HepG2 (cell line): Measurements from ENCODE around the gene WSB2. TPM values are rescaled to one million over a fixed set of nuclear protein-coding genes. Genes with fewer than 3 reads are reported as not detected.

ENCODE experiments used
- DNMT1 ChIP-seq: sonication (generic); formaldehyde crosslinking; IDR thresholded peaks from 2 replicates; pipeline ENCODE4 v1.5.1; 2020; ENCODE audit warnings: mild to moderate bottlenecking, missing genetic modification reagents
- HMG20A ChIP-seq: IDR thresholded peaks from 2 replicates; pipeline ENCODE4 v1.6.1; 2016; ENCODE audit warnings: borderline replicate concordance
- KAT2B ChIP-seq: fragments of 150-350 bp; IDR thresholded peaks from 2 replicates; pipeline ENCODE4 v1.6.1; 2014; ENCODE audit warnings: low read depth, low read length, borderline replicate concordance
- MAFK ChIP-seq, 2 experiments: IDR thresholded peaks in 1 of 2; conservative IDR thresholded peaks in 1 of 2; 2 replicates each; pipeline ENCODE4 v1.6.1; 2011; ENCODE audit warnings: improper control_type of control experiment in 2 of 2, low read length in 2 of 2
- MEF2D ChIP-seq: sonication (generic); formaldehyde crosslinking; IDR thresholded peaks from 2 replicates; pipeline ENCODE4 v1.5.1; 2020; ENCODE audit warnings: mild to moderate bottlenecking, missing genetic modification reagents
- MXI1 ChIP-seq: IDR thresholded peaks from 3 replicates; pipeline ENCODE4 v1.6.1; 2012; ENCODE audit warnings: low read depth, low read length, inconsistent platforms, borderline replicate concordance
- PPARG ChIP-seq: conservative IDR thresholded peaks from 2 replicates; pipeline ENCODE4 v1.6.1; 2016; ENCODE audit warnings: missing biosample characterization, missing genetic modification reagents
- RARA ChIP-seq: IDR thresholded peaks from 2 replicates; pipeline ENCODE4 v1.6.1; 2016; ENCODE audit warnings: missing genetic modification reagents, missing compliant biosample characterization
- RORA ChIP-seq: sonication (generic); formaldehyde crosslinking; IDR thresholded peaks from 2 replicates; pipeline ENCODE4 v1.5.0; 2020; ENCODE audit warnings: mild to moderate bottlenecking, missing genetic modification reagents, moderate library complexity
- RXRB ChIP-seq: IDR thresholded peaks from 2 replicates; pipeline ENCODE4 v1.6.1; 2016; ENCODE audit warnings: borderline replicate concordance, missing genetic modification reagents, missing compliant biosample characterization
- SALL2 ChIP-seq: sonication (generic); formaldehyde crosslinking; IDR thresholded peaks from 2 replicates; pipeline ENCODE4 v1.8.1; 2023; ENCODE audit warnings: mild to moderate bottlenecking, missing genetic modification reagents, inconsistent platforms
- SIX4 ChIP-seq: sonication (generic); formaldehyde crosslinking; IDR thresholded peaks from 2 replicates; pipeline ENCODE4 v1.4.0; 2020; ENCODE audit warnings: missing genetic modification reagents
- SP1 ChIP-seq, 2 experiments: fragments of 450-650 bp in 1 of 2; sonication (generic) in 1 of 2; formaldehyde crosslinking in 1 of 2; IDR thresholded peaks; 2 replicates each; pipeline versions ENCODE4 v1.4.0 to v1.6.1; 2016 to 2020; ENCODE audit warnings: missing genetic modification reagents in 1 of 2
- XBP1 ChIP-seq: sonication (generic); formaldehyde crosslinking; IDR thresholded peaks from 2 replicates; pipeline ENCODE4 v1.5.0; 2020; ENCODE audit warnings: missing genetic modification reagents
- XRCC5 ChIP-seq: fragments of 200-400 bp; formaldehyde crosslinking; optimal IDR thresholded peaks from 2 replicates; pipeline ENCODE3; 2017; ENCODE audit warnings: mild to moderate bottlenecking, low read length
- YY1 ChIP-seq: IDR thresholded peaks from 2 replicates; pipeline ENCODE4 v1.6.1; 2011; ENCODE audit warnings: low read length, low read depth, moderate library complexity, mild to moderate bottlenecking; ENCODE audit not compliant: insufficient read depth, insufficient replicate concordance
- ZNF124 ChIP-seq: sonication (generic); formaldehyde crosslinking; IDR thresholded peaks from 2 replicates; pipeline ENCODE4 v1.4.0; 2020; ENCODE audit warnings: missing genetic modification reagents
- ZNF160 ChIP-seq: sonication (generic); formaldehyde crosslinking; IDR thresholded peaks from 2 replicates; pipeline ENCODE4 v1.8.0; 2022; ENCODE audit warnings: mild to moderate bottlenecking, inconsistent platforms, missing genetic modification reagents
- ZNF20 ChIP-seq: sonication (generic); formaldehyde crosslinking; IDR thresholded peaks from 2 replicates; pipeline ENCODE4 v1.4.0; 2020; ENCODE audit warnings: mild to moderate bottlenecking, moderate library complexity, missing genetic modification reagents
- ZNF557 ChIP-seq: sonication (generic); formaldehyde crosslinking; IDR thresholded peaks from 2 replicates; pipeline ENCODE4 v1.4.0; 2020; ENCODE audit warnings: missing genetic modification reagents
- ZNF563 ChIP-seq: sonication (generic); formaldehyde crosslinking; IDR thresholded peaks from 2 replicates; pipeline ENCODE4 v1.8.0; 2022; ENCODE audit warnings: mild to moderate bottlenecking, moderate library complexity, missing genetic modification reagents
- polyA plus RNA-seq, 8 experiments: library from polyadenylated mRNA; depleted of rRNA in 3 of 8; stranded (reverse) in 7 of 8; unstranded in 1 of 8; fragments of >200 nt; fragmentation: Illumina TruSeq in 4 of 8; extraction: Trizol in 4 of 8; gene quantifications; 2 replicates each; pipeline versions ENCODE4 v1.2.1 to v1.2.3, GENCODE V29; 2011 to 2016; ENCODE audit warnings: low read depth in 4 of 8, missing spikeins in 1 of 8, mixed read lengths in 1 of 8; ENCODE audit not compliant: insufficient read depth in 1 of 8
- total RNA-seq, 5 experiments: library from RNA; depleted of rRNA; stranded (reverse); fragments of >200 nt; fragmentation: Illumina TruSeq; extraction: Trizol; gene quantifications; 2 replicates each; pipeline ENCODE4 v1.2.3, GENCODE V29; 2016; ENCODE audit warnings: low read depth in 1 of 5
- TF ChIP-seq, protein P1 (sequence below): sonication (generic); formaldehyde crosslinking; IDR thresholded peaks from 2 replicates; pipeline ENCODE4 v1.5.1; 2020; ENCODE audit warnings: mild to moderate bottlenecking, missing genetic modification reagents, moderate library complexity
- TF ChIP-seq, protein P2 (sequence below): sonication (generic); formaldehyde crosslinking; IDR thresholded peaks from 2 replicates; pipeline ENCODE4 v1.5.1; 2020; ENCODE audit warnings: missing genetic modification reagents, mild to moderate bottlenecking, borderline replicate concordance

WSB2 gene
- total and polyA plus RNA-seq, 2 of the 13 experiments (the other 11 are each of a cell fraction or from before 2014, with no cell fraction given): 31.0 to 82.8 TPM

DNA sequence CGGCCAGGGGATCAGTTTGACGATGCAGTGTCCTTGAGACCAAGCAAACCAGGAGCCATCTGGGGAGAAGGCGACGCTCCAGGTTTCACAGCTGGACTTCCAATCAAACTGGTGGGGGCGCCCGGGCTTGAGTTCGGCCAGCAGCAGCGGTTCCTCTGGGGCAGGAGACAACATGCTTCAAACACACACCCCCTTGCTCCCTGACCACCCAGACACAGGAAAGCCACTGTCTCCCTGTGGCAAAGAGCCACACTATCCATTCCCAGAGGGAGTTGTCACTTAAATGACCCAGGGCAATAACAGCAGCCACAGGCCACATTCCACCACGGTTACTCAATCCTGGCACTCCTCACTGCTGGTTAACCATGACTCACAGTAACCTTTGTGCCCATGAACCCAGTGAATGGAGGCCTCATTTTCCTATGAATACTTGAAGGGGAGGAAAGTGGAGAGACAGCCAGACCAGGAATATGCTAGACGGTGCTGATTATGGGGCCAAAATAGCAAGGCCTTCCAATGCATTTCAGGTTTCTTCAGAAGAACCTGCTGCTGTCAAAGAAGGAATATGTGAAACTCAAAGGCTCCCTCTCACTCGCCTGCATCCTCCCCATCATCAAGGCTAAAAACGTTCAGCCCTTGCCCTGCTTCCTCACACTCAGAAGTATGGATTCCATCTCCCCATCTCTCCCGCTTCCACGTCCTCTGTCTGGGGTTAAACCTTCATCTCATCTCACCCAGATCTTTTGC lies 8.5 kb downstream of the WSB2 start (continued):
- TF ChIP-seq MEF2D (CRISPR knock-in tag) (peak; percentile 87), PPARG (CRISPR knock-in tag) (peak; percentile 96), YY1 (peak; percentile 51), ZNF160 (CRISPR knock-in tag) (no peak; the same call in 1 of the 2 replicates), DNMT1 (CRISPR knock-in tag) (0 out of 2 replicates have a peak, but pooled peaks have one; percentile 44), MXI1 (peak; percentile 93; the same call in 2 of the 3 replicates), HMG20A (peak; percentile 95), ZNF563 (peak; percentile 54; the same call in 1 of the 2 replicates), RXRB (peak; percentile 99), SIX4 (CRISPR knock-in tag) (peak; percentile 54; the same call in 1 of the 2 replicates), XBP1 (CRISPR knock-in tag) (peak; percentile 66; the same call in 1 of the 2 replicates), XRCC5 (peak; percentile 74), KAT2B (no peak), SP1 (IDR thresholded peaks at IDR 0.05) (no peak), SP1 (CRISPR knock-in tag; IDR thresholded peaks at IDR 0.05) (0 out of 2 replicates have a peak, but pooled peaks have one; percentile 22), ZNF124 (peak; percentile 37; the same call in 1 of the 2 replicates), ZNF20 (CRISPR knock-in tag) (no peak), SALL2 (CRISPR knock-in tag) (peak; percentile 50; the same call in 1 of the 2 replicates), ZNF557 (CRISPR knock-in tag) (no peak), RORA (CRISPR knock-in tag) (no peak), MAFK (conservative IDR thresholded peaks at IDR 0.05 in 1 of 2, IDR thresholded peaks at IDR 0.05 in 1 of 2; ENCODE audit: low read length in 2 of 2) (no peak), RARA (peak; percentile 99)
- TF ChIP-seq, protein P1, sequence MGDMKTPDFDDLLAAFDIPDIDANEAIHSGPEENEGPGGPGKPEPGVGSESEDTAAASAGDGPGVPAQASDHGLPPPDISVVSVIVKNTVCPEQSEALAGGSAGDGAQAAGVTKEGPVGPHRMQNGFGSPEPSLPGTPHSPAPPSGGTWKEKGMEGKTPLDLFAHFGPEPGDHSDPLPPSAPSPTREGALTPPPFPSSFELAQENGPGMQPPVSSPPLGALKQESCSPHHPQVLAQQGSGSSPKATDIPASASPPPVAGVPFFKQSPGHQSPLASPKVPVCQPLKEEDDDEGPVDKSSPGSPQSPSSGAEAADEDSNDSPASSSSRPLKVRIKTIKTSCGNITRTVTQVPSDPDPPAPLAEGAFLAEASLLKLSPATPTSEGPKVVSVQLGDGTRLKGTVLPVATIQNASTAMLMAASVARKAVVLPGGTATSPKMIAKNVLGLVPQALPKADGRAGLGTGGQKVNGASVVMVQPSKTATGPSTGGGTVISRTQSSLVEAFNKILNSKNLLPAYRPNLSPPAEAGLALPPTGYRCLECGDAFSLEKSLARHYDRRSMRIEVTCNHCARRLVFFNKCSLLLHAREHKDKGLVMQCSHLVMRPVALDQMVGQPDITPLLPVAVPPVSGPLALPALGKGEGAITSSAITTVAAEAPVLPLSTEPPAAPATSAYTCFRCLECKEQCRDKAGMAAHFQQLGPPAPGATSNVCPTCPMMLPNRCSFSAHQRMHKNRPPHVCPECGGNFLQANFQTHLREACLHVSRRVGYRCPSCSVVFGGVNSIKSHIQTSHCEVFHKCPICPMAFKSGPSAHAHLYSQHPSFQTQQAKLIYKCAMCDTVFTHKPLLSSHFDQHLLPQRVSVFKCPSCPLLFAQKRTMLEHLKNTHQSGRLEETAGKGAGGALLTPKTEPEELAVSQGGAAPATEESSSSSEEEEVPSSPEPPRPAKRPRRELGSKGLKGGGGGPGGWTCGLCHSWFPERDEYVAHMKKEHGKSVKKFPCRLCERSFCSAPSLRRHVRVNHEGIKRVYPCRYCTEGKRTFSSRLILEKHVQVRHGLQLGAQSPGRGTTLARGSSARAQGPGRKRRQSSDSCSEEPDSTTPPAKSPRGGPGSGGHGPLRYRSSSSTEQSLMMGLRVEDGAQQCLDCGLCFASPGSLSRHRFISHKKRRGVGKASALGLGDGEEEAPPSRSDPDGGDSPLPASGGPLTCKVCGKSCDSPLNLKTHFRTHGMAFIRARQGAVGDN (CRISPR knock-in tag): peak; percentile 90
- TF ChIP-seq, protein P2, sequence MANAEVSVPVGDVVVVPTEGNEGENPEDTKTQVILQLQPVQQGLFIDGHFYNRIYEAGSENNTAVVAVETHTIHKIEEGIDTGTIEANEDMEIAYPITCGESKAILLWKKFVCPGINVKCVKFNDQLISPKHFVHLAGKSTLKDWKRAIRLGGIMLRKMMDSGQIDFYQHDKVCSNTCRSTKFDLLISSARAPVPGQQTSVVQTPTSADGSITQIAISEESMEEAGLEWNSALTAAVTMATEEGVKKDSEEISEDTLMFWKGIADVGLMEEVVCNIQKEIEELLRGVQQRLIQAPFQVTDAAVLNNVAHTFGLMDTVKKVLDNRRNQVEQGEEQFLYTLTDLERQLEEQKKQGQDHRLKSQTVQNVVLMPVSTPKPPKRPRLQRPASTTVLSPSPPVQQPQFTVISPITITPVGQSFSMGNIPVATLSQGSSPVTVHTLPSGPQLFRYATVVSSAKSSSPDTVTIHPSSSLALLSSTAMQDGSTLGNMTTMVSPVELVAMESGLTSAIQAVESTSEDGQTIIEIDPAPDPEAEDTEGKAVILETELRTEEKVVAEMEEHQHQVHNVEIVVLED (CRISPR knock-in tag): 0 out of 2 replicates have a peak, but pooled peaks have one; percentile 33
